ENCODE data around the gene C16orf96.

DNA sequence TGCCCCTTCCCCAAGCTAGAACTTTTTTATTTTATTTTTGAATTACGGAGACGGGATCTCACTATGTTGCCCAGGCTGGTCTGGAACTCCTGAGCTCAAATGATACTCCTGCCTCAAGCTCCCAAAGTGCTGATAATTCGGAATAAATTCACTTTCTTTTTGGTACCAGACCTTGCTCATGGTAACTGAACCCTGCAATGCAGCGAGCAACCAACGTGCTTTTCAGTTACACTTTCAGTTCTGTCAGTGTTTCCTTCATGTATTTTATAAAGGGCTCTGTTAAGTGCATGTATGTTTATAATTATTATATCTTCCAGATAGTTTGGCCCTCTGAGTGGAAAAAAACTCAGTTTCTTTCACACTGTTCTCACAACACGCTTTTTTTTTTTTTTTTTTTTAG is 13.9 kb downstream of the C16orf96 start:
- TF ChIP-seq CTCF (IDR thresholded peaks at IDR 0.05): no peak
- TF ChIP-seq POLR2A (IDR thresholded peaks at IDR 0.05): no peak
